ENCODE data around the gene SZRD1.
A peak's percentile ranks its signal among the peaks of the same experiment; 100 is the strongest.

Gene SZRD1

DNA sequence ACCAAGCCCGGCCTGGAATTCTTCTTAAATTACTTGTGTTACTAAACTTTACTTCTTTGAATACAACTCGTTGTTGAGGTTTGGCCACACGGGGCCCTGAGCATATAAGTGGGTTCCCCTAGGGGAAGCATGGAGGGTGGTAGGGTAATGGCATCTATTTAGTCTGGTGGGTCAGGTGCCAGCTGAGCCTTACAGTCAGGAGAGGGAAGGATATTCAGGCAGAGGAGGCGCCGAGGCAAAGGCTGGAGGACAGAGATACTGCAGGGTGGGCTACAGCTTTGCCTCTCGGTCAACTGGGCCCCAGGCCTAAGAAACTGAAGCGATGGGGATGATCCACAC, 73.1 kb downstream of the SZRD1 start:
- DNase-seq (ENCODE audit: low read depth), result no peak

DNA sequence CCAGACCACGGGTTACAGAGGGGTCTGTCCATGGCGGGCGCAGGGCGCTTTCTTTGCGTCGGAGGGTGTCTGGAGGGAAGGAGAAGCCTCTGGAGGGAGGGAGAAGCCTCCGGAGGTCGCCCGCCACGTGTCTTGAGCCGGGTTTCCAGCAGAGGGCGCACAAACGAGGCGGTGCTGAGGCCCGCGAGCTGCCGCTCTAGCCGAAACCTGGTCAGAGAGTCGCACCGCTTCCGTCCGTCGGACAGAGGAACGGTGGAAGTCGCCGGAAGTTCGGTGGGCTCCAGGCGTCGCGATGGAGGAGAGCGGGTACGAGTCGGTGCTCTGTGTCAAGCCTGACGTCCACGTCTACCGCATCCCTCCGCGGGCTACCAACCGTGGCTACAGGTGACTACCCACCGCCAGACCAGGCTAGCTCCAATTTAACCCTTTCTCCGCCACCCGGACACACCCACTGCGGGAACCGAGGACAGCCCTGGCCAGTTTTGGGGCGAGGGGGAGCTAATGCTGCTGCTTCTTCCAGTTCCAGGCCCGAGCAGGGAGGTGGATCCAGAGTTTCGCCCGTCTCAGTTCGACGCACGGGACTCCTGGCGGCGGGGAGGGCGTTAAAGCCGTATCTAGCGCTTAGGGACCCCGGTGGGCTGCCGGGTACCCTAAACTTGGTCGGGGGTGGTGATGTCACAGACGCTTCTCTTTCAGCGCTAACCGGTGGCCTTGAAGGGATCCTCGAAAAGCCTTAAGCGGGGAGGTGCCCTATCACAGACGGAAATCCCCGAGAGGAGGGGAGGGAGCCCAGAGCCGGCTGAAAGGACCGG, 73.6 kb downstream of the SZRD1 start, which contains the start of gene NECAP2:
TSS of gene NECAP2 (plus strand) at position 255 of the 812 bp plus-strand sequence. CDS start at position 293, 38 bp downstream.
- peak; percentile 91 for DNase-seq (ENCODE audit: low read depth)

DNA sequence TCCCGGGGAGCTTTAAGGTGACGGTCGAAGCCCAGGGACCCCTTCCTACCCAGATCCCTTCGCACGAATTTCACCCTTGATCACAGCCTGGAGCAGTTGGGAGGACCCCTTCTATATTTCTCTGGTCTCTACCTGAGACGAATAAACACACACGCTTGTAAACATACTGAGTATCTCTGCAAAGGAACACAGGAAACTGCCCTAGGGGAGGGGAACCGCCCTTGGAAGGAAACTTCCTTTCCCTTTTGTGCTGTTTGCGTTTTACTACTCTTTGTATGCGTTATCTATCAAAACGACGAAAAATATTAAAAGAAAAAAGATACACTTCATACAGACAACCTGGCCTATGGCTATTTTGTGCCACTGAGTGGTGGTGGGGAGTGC, 74.2 kb downstream of the SZRD1 start:
- DNase-seq (ENCODE audit: low read depth), result peak; percentile 52

DNA sequence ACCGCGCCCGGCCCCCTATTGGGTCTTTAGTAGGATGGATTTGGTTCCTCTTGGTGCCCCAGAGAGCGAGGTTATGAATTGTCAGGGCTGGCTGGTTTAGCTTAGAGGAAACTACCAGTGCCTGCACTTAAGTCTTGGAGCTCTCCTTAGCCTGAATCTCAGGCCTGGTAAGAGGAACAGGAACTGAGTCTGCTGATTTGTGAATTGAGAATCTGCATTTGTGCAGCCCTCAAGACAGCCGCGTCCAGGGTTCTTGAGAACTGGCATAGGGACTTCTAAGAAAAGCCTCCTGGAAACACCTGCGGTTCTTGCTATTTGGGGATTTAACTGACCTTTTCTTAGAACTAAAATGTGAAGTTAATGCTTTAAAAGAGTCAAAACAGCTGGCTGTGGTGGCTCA, 75.2 kb downstream of the SZRD1 start:
- no peak for DNase-seq (ENCODE audit: low read depth)

DNA sequence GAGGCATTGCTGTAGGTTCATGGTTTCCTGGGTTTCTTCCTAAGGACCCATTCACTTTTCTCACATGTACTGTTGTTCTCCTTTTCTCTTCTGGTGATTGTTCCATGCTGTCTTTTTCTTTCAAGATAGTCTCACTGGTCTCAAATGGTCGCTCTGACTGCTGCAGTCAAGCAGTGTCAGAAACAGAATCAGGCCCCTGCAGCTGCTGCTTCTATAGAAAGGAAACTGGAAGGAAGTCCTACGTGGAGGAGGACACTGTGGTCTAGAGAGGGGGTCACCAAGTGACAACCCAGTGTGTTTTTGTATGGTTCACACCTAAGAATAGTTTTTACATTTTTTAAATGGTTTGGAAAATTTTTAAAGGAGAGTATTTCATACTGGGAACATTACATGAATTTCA, 75.9 kb downstream of the SZRD1 start:
- no peak for DNase-seq (ENCODE audit: low read depth)

DNA sequence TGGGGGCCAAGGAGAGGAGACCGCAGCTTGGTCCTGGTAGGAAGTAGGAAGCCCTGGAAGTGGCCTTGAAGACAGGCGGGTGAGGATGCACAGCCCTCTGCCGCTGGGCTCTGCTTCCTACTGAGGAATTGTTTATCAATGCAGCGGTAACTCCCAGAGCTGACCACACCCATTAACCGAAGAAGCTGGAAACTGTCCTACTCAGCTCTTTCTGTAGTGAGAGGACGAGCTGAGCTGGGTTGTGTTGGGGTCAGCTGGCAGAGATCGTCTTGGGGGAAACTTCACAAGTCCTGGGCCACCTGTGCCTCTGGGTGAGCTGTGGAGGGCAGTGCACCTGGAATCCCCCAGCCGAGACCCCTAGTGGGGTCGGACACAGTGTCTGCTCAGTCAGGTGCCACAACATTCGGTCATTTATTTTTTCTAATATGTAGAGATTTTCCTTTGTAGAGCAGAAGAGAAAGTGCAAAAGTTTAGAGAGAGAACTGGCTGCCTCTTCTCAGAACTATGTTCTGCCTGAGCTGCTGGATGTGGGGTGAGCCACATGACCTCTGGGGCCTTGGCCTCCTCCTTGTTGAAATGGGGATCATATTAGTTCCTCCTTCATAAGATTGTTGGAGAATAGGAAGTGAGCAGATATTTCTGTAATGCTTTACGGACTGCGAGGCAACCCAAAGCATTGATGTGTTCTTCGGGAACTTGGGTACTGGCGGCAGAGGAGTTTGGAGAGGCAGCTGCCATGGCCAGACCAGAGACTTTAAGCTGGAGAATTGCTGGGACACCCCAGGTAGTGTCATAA, 77.1 kb downstream of the SZRD1 start:
- DNase-seq (ENCODE audit: low read depth), result peak; percentile 15

DNA sequence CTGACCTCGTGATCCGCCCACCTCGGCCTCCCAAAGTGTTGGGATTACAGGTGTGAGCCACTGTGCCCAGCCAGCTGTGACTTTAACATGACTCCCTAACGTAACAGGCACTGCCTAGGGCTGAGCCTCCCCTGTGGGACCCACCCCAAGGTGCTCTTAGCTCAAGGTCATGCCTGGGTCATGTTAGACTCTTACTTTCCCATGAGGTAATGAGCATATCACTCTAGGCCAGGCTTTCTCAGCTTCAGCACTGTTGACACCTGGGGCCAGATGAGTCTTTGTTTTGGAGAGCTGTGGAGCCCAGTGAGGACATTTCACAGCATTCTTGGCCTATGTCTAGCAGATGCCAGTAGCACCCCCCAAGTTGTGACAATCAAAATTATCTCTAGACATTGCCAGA, 78.0 kb downstream of the SZRD1 start:
- no peak for DNase-seq (ENCODE audit: low read depth)

DNA sequence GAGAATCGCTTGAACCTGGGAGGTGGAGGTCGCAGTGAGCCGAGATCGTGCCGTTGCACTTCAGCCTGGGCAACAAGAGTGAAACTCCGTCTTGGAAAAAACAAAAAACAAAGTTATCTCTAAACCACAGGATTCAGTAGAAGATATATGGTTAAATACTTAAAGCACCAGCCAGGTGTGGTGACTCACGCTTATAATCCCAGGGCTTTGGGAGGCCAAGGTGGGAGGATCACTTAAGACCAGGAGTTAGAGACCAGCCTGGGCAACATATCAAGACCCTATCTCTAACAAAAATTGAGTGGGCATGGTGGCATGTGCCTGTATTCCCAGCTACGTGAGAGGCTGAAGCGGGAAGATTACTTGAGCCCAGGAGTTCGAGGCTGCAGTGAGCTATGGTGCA, 79.1 kb downstream of the SZRD1 start:
- DNase-seq (ENCODE audit: low read depth), result no peak

DNA sequence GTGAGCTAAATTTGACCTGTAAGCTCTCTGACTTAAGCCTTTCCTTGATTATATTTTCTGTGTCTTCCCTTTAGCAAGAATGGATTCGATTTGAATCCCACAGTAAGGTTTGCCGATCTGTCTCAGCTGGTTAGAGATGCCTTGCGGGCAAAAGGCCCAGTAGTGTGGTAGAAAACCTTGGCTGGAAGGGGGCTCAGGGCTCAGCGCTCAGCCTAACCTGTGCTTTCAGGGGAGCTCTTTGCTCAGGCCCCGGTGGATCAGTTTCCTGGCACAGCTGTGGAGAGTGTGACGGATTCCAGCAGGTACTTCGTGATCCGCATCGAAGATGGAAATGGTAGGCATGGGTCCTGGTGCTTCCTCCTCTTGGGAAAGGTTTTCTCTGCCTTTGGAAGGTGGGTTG, 80.6 kb downstream of the SZRD1 start:
- DNase-seq (ENCODE audit: low read depth), result no peak
